Spinal cord (tissue), 10 donors: ENCODE measurements around the gene FBXW12. TPM values are rescaled to one million over a fixed set of nuclear protein-coding genes. Genes with fewer than 3 reads are reported as not detected.

Experiments
- DNase-seq, 6 donors: peaks; one replicate each; pipeline versions ENCODE4 v3.0.0 to v3.0.0-alpha.2; 2013 to 2015; ENCODE audit warnings: low spot score in 6 of 6, low read depth in 4 of 6
- H3K27ac ChIP-seq: one replicate; pipeline ENCODE4 v1.5.1; 2013; ENCODE audit warnings: low read depth, low read length, control low read depth
- H3K27me3 ChIP-seq: one replicate; pipeline ENCODE4 v1.6.1; 2013; ENCODE audit warnings: low read length; ENCODE audit not compliant: control insufficient read depth, insufficient read depth
- H3K36me3 ChIP-seq: one replicate; pipeline ENCODE4 v1.6.1; 2013; ENCODE audit warnings: low read length; ENCODE audit not compliant: control insufficient read depth, insufficient read depth
- H3K4me1 ChIP-seq: one replicate; pipeline ENCODE4 v1.6.1; 2013; ENCODE audit warnings: low read length; ENCODE audit not compliant: control insufficient read depth, insufficient read depth
- H3K4me3 ChIP-seq: one replicate; pipeline ENCODE4 v1.5.1; 2013; ENCODE audit warnings: low read depth, low read length, control low read depth
- H3K9me3 ChIP-seq: one replicate; pipeline ENCODE4 v1.6.1; 2013; ENCODE audit warnings: low read length; ENCODE audit not compliant: control insufficient read depth, insufficient read depth
- WGBS: methylation state at CpG from one replicate; pipeline ENCODE4 v1.1.5; 2013; ENCODE audit warnings: missing lambda C conversion rate; ENCODE audit not compliant: insufficient coverage; 5-methylcytosine and 5-hydroxymethylcytosine counted together
- polyA plus RNA-seq, 2 donors: library from polyadenylated mRNA; unstranded; fragments of 120-200 nt; gene quantifications; one replicate each; pipeline ENCODE4 v1.2.1, GENCODE V29; 2013; ENCODE audit not compliant: insufficient read length in 2 of 2
- total RNA-seq, 2 donors: library from RNA; depleted of rRNA in 1 of 2; stranded (reverse); fragments of 120-200 nt in 1 of 2; fragments of >200 nt in 1 of 2; gene quantifications; one replicate each; pipeline versions ENCODE4 v1.2.3 to v1.2.4, GENCODE V29; 2013 to 2014
- donor health status: healthy.

FBXW12 gene
- total and polyA plus RNA-seq, 4 donors = 0.54 to 1.5 (median 0.80) TPM

DNA sequence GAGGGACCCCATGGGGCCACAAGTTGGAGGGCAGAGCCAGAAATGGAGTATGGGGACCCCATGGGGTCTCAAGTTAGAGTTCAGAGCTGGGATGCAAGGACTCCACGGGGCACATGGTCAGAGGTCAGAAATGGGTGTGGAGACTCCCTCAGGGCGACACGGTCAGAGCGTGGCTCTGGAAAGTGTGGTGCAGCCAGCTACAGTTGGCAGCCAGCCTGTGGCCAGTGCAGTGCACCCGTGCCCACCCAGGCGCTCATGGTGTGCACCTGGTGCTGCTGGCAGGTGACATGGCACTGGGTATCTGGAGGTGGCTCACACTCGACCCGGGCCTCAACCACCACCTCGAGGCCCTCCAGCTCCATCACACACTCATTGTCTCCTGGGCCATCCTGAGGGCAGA is 46.6 kb downstream of the FBXW12 start:
- Histone ChIP-seq H3K27me3 (no peaks in the 10 kb centered on the region), H3K9me3 (no peaks in the 10 kb centered on the region), H3K4me3 (no peak overlapping the region), H3K27ac (no peak overlapping the region), H3K36me3 (peaks cover 97% of the 10 kb centered on the region), H3K4me1 (peaks cover 11% of the 10 kb centered on the region)
- no peak for DNase-seq
- 90% methylated on average over 7 of the region's 9 CpGs for WGBS

- Histone ChIP-seq H3K4me1 (peaks cover 16% of the 10 kb centered on the region), H3K9me3 (no peaks in the 10 kb centered on the region), H3K4me3 (no peak overlapping the region), H3K27me3 (no peaks in the 10 kb centered on the region), H3K36me3 (peaks cover 97% of the 10 kb centered on the region), H3K27ac (no peak overlapping the region)
- DNase-seq = no peak
- 94% methylated on average over 9 of the region's 9 CpGs for WGBS
Measured at GRCh38 chr3:48419149-48419548, 47.1 kb downstream of the FBXW12 start.

DNA sequence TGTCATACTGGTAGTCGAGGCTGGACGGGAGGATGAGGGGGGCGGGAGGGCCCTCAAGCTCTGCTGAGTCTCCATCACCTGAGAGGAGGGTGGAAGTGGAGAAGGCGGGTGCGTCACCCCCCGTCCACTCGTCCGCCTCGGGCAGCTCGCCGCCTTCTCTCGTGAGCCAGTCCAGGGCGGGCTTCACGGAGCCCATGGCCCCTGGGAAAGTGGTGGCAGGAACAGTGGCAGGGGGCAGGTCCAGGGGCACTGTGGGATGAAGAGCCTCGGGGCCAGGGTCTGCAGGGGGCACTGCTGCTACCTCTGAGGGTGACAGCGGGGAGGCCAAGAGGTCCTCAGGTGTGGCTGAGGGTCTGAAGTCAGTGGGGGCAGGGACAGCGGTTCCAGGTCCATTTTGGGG is 47.6 kb downstream of the FBXW12 start:
- DNase-seq = no peak
- Histone ChIP-seq H3K4me3 (no peak overlapping the region), H3K4me1 (peaks cover 20% of the 10 kb centered on the region), H3K9me3 (no peaks in the 10 kb centered on the region), H3K27me3 (no peaks in the 10 kb centered on the region), H3K27ac (no peak overlapping the region), H3K36me3 (peaks cover 97% of the 10 kb centered on the region)
- 96% methylated on average over 17 of the region's 17 CpGs for WGBS

GRCh38 chr3:48420561-48420960 is 48.5 kb downstream of the FBXW12 start:
- 92% methylated on average over 14 of the region's 14 CpGs for WGBS
- H3K27me3 ChIP-seq = no peaks in the 10 kb centered on the region
- H3K9me3 ChIP-seq = no peaks in the 10 kb centered on the region
- no peak overlapping the region for H3K4me3 ChIP-seq
- H3K27ac ChIP-seq = no peak overlapping the region
- peaks cover 97% of the 10 kb centered on the region for H3K36me3 ChIP-seq
- DNase-seq = no peak
- H3K4me1 ChIP-seq = peaks cover 30% of the 10 kb centered on the region

- Histone ChIP-seq H3K4me3 (no peak overlapping the region), H3K4me1 (peaks cover 47% of the 10 kb centered on the region), H3K27me3 (no peaks in the 10 kb centered on the region), H3K36me3 (peaks cover 83% of the 10 kb centered on the region), H3K9me3 (no peaks in the 10 kb centered on the region), H3K27ac (no peak overlapping the region)
- DNase-seq = no peak
- WGBS = 90% methylated on average over 3 of the region's 3 CpGs
Measured at GRCh38 chr3:48422272-48422671, 50.3 kb downstream of the FBXW12 start.

GRCh38 chr3:48422681-48423080 is 50.7 kb downstream of the FBXW12 start:
- Histone ChIP-seq H3K4me1 (peaks cover 51% of the 10 kb centered on the region), H3K4me3 (no peak overlapping the region), H3K36me3 (peaks cover 79% of the 10 kb centered on the region), H3K27me3 (no peaks in the 10 kb centered on the region), H3K9me3 (no peaks in the 10 kb centered on the region), H3K27ac (no peak overlapping the region)
- DNase-seq = no peak
- WGBS = 94% methylated on average over 8 of the region's 8 CpGs

DNA sequence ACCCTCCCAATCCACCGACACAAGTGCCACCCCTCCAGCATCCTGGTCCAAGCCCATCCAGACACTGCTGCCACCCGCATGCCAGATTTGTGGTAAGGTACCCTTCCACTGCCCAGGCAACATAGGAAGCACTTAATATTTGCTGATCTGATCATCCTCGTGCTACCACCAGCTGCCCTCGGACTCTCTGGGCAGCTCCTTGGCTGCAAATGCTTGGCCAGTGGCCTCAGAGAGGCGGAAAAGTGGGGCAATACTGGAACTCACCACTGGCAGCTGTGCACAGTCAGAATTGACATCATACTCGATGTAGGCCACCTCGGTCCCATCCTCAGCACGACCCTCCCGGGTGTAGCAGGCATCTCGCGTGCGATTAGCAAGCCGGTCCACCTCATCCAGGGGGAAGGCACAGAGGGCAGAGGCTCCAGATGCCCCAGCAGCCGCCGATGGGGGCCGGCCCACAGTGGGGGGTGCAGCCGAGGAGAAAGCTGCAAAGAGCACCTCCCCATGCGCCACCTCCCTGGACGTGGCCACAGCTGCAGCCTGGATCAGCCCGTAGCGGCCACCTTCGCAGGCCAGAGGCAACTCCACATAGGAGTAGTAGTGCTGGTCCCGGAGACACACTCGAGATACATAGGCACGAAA is 51.3 kb downstream of the FBXW12 start:
- Histone ChIP-seq H3K9me3 (no peaks in the 10 kb centered on the region), H3K4me1 (peaks cover 58% of the 10 kb centered on the region), H3K4me3 (no peak overlapping the region), H3K27ac (no peak overlapping the region), H3K36me3 (peaks cover 72% of the 10 kb centered on the region), H3K27me3 (no peaks in the 10 kb centered on the region)
- DNase-seq = no peak
- WGBS = 83% methylated on average over 25 of the region's 25 CpGs

DNA sequence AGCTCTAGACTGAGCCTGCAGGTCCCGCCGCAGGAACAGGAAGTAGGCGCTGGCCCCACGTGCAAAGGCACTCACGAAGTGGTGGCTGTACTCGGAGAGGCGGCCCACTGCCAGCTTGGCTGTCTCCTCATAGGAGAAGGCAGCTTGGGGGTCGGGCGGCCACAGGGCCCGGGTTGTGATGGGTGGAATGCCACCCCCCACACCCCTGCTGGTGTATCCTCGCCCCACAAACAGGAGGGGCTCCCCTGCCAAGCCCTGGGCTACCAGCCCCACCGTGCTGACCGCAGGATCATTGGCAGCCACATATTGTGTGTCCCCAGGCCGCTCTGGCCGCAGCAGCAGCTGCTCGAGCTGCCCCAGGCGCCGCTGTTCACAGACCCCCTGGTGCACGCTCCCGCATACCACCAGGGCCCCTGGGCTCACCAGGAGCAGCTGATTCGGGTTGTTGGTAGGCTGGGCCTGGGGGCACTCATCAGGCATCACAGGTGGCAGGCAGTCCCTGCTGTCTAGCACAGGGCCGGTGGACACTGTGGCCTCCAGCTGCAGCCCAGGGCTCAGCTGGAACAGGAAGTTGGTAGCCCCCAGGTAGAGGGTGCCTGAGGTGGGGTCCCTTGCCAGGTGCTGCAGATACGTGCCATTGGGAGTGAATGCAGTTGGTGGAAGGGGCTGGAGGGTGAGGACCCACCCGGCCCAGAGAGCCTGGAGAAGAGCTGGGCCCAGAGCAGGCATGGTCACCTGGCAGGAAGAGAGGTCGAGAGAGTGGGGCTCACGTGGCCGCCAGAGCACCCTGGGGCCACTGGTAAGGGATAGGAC is 52.1 kb downstream of the FBXW12 start:
- Histone ChIP-seq H3K9me3 (no peaks in the 10 kb centered on the region), H3K4me1 (peaks cover 60% of the 10 kb centered on the region), H3K27ac (no peak overlapping the region), H3K4me3 (no peak overlapping the region), H3K27me3 (no peaks in the 10 kb centered on the region), H3K36me3 (peaks cover 65% of the 10 kb centered on the region)
- DNase-seq = no peak
- WGBS = 86% methylated on average over 23 of the region's 27 CpGs

- no peaks in the 10 kb centered on the region for H3K27me3 ChIP-seq
- H3K36me3 ChIP-seq = peaks cover 52% of the 10 kb centered on the region
- H3K4me3 ChIP-seq = peak overlapping the region; percentile 4
- peaks cover 68% of the 10 kb centered on the region for H3K4me1 ChIP-seq
- WGBS = 24% methylated on average over 12 of the region's 13 CpGs
- peak overlapping the region; percentile 78 for H3K27ac ChIP-seq
- no peaks in the 10 kb centered on the region for H3K9me3 ChIP-seq
- peak in 2 of 6 donors; percentile 54 to 80 for DNase-seq
Measured at GRCh38 chr3:48425281-48425812, 53.3 kb downstream of the FBXW12 start.
